Measurements from ENCODE around the gene MBOAT2.

Gene MBOAT2

GRCh38 chr2:8851811-8852560 lies 151.5 kb downstream of the MBOAT2 start:
- no peak for DNase-seq

DNA sequence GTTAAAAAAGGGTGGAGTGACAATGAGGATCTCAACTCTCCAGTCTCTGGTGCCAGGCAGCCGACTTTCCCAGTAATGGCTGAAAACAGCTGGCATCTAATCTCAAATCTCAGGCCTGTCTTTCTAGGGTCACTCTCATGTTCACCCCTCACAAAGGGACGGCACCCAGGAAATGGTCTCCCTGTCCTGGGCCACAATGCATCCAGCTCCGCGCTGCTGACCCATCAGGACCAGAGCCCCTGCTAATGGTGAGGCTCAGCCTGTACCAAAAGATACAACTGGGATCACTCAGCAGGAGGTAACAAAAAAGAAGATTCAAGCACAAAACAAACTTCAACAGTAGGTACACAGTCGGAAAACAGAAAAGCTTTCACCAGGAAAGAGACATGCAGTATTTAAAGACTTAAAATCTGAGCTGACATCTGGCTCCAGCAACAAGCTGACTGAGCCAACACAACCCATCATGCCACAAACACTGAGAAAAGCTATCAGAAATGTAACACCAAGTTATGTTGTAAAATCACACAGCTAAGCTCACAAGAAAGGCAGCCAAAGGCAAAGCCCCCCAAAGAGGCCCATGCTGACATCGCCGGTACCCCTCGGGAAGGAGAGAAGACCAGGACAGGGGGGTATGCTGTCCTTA lies 152.5 kb downstream of the MBOAT2 start:
- DNase-seq = no peak

DNA sequence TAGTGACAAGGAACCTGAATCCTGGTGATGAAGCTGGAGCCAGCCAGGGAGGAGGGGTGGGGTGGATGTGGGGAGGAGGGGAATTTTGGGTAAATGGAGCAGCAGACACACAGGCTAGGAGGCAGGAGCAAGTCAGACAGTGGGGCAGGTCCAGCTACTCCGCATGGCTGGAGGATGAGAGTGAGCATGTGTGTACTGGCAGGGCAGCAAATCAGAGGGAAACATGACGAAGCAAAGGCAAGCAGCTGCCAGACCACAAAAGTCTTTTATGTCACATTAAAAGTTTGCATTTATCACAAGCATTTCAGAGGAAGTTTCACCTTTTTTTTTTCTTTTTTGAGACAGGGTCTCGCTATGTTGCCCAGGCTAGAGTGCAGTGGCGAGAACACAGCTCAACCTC lies 154.2 kb downstream of the MBOAT2 start:
- no peak for DNase-seq

GRCh38 chr2:8848328-8849100 lies 155.0 kb downstream of the MBOAT2 start:
- DNase-seq = no peak

DNA sequence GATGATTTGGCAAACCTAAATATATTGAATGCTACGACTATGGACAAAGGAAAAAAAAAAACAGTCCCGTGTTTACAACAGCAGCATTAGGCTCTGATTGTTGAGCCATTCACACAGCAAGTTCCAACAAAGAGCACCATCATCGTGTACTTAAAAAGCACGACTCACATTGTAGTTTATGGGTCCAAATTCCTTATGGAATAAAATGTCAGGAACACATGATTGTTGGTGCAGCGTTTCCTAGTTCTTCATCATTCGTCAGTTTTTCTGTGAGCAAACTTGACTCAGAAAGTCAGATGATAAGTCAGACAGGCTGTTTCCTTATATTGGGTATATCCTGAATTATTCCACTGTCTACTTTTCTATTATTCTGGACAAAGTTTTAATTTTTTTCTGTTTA lies 156.1 kb downstream of the MBOAT2 start:
- no peak for DNase-seq

GRCh38 chr2:8841932-8842331 lies 161.6 kb downstream of the MBOAT2 start:
- no peak for DNase-seq

- no peak for DNase-seq
Measured at GRCh38 chr2:8840475-8841091, 162.9 kb downstream of the MBOAT2 start.

GRCh38 chr2:8839189-8839965 lies 164.1 kb downstream of the MBOAT2 start:
- no peak for DNase-seq

DNA sequence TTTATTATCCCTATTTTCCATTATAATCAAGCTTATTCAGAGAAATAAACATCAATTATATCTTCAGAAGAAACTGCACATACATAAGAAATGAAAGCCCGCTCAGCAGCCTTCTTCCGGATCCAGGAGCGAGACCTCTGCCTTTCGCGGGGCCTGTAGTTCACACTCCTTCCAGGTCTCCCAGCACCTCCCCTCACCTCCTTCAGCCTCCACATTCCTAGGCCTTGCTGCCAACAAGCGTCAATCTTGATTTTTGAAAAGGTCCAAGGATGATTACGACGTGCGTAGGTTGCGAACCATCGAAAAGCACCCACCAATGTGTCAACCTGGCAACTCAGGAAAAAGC lies 165.7 kb downstream of the MBOAT2 start:
- DNase-seq = no peak

- peak; percentile 35 to 62 for DNase-seq
Measured at GRCh38 chr2:8836971-8837794, 166.3 kb downstream of the MBOAT2 start, which contains the start of gene KIDINS220. KIDINS220 (minus strand) TSS chr2:8837613; CDS start chr2:8827093, 10,520 bp downstream.

- no peak for DNase-seq
Measured at GRCh38 chr2:8835279-8835678, 168.2 kb downstream of the MBOAT2 start.

GRCh38 chr2:8833853-8834252 lies 169.6 kb downstream of the MBOAT2 start:
- no peak for DNase-seq

DNA sequence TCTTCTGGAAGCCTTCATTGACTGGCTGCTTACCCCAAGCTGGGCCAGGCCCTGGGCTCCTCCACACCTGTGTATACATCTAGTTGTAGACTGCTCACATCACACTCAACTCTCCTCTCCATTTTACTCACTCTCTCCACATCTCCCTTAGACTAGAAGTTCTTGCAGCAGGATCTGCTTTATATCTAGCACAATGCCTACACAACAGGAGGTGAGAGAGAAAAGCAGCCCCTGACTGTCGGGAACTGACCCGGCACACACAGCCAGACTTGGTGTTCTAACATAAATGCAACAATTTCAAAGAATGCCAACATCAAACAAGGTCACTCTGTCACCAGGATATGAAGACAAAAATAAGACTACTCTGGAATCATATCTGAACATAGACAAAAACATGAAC lies 172.0 kb downstream of the MBOAT2 start:
- no peak for DNase-seq

DNA sequence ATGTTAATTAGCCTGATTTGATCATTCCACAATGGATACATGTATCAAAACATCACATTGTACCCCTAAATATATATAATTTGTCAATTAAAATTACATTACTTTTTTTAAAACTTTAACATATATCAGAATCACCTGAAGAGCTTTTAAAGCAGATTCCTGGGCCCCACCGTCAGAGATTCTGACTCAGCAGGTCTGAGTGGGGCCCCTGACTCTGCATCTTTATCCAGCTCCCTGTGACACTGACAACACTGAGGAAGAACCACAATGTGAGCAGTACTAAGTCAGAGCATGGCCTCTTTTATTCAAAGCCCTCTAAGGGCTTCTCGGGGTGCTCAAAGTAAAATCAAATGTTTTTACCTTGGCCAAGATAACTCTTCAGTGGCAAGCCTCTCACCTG lies 175.8 kb downstream of the MBOAT2 start:
- no peak for DNase-seq

GRCh38 chr2:8822218-8822617 lies 181.3 kb downstream of the MBOAT2 start:
- DNase-seq = no peak

DNA sequence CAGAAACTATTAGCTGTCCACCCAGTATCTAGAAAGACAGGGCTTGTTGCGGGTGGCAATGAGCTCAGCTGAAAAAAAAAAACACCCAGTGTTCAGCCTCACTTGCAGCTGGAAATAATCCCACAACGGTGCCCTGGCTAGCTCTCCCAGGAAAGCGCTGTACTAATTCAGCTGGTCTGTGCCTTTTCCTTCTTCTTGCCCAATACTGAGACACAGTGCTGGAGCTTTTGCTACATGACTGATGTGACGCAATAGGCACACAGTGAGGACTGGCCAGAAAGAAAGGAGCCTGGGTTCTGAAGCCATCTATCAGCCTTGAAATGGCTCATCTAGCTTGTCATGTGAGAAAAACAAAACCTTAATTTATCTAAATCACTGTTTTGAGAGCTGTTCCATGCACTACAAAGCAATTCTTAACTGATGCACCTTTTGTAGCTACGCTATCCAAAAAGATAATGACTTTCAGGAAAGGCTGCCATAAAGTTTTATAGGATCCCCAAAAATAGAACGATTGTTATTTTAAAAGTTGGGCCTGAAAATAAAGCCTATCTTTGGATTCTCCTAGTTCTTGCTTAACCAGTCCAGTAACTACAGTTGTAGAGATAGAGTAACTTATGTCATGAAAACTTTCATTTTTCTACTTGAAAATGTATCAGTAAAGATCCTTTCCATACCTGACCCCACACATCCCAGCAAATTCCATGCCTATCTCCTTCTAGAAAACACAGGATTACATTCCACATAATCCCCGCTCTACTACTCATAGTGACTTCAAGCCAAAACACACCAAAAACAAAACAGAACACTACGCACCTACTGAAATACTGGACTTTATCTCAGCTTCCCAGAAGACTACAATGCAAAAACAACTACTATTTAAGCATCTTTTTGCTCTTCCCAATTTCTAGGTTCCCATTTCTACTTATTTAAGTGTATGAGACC lies 181.9 kb downstream of the MBOAT2 start:
- no peak for DNase-seq

DNA sequence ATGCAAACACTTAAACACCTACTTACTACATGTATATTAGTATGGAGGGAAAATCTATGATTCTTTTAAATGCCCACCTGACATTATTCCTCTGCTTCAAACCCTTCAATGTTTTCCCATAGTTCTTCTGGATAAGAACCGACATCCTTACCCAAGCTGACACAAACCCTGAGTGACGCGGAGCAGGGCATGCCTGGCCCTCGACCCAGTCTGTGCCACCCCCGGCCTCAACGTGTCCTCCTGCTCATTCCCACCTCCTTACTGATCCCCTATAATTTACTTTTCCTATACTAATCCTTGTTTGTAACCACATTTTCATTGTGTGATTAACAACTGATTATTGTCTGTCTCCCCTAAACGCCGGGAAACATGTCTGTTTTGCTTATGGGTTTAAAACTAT lies 183.5 kb downstream of the MBOAT2 start:
- DNase-seq = no peak

- no peak for DNase-seq
Measured at GRCh38 chr2:8819194-8819593, 184.3 kb downstream of the MBOAT2 start.

- DNase-seq = no peak
Measured at GRCh38 chr2:8817221-8817620, 186.3 kb downstream of the MBOAT2 start.

DNA sequence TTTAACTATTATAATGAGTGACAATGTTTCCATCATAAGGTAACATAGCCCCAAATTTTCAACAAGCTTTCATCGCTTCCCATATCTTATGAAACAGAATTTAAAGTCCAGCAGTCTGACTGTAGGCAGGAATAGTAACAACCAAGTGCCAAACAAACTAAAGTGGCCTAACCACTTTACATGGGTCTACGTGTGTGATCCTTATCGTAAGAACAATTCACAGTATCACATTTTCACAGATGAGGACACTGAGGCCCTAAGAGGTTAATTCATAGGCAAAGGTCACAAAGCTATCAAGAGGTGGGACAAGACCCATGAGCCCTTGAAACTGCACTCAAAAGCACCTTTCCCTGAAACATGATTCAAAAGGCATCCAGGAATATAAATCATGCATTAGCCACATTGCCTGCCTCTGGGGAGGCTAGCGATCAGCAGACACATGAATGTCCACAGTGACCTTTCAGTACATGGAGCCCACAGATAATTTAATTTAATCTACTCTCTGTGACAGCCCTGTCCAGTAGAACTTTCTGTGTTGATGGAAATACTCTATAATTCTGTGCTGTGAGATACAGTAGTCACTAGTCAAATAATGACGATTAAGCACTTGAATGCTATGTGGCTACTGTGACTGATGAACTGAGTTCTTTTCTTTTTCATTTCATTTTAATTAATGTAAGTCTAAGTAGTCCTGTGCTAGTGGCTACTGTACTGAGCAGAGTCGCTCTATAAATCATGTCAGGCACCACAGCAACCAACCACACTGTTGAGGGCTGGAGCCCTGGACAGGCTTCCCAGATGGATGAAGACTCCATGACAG lies 196.4 kb downstream of the MBOAT2 start:
- no peak for DNase-seq

Data from cerebellar nuclear complex (tissue), 1 donor.